Activated CD4-positive, alpha-beta T cell treated with anti-CD3 and anti-CD28 coated beads for 24 hours (primary cell): ENCODE results near the gene ZFAND2B.

Experiments used
- DNase-seq, 2 donors: peaks; one replicate each; pipeline ENCODE4 v3.0.0-alpha.2; 2020; ENCODE audit warnings: low read depth in 2 of 2

The ZFAND2B gene, protein sequence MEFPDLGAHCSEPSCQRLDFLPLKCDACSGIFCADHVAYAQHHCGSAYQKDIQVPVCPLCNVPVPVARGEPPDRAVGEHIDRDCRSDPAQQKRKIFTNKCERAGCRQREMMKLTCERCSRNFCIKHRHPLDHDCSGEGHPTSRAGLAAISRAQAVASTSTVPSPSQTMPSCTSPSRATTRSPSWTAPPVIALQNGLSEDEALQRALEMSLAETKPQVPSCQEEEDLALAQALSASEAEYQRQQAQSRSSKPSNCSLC

DNA sequence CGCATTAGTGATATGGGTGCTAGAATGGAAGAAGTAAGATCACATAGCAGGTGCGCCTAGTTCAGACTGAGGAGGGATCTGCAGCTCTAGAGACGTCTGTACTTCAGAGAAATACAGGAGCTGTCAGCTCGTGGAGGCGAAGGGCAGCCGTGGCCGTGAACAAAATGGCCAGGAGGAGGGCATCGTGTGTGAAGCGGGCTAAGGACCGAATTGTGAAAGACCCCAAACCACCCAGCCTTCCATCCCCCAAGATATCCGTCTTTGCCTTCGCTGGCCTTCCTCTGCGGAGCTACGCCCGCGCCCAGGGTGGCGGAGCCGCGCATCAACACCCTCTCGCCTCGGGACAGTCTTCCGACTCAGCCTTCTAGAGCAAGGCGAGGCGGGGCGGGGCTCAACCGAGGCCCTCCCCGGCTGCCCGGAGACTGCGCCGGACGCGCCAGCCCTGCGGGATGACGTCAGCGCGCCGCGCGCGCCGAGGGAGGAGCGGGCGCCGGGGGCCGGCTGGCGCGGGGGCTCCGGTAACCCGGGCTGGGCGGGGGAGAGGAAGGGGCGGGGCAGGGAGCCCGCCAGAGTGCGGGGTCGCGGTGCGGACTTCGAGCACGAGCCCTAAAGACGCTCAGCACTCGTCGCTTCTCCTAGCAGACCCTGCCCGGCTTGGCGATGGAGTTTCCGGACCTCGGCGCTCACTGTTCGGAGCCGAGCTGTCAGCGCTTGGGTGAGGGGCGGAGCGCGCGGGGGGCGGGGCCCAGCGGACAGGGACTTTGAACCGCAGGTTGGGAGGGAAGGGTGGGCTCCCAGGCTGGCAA, at the start of gene ZFAND2B:
Gene ZFAND2B (plus strand): TSS at position 455 of the 806 bp plus-strand sequence. CDS start 206 bp downstream, at position 661.
- peak; percentile 91 to 93 for DNase-seq

DNA sequence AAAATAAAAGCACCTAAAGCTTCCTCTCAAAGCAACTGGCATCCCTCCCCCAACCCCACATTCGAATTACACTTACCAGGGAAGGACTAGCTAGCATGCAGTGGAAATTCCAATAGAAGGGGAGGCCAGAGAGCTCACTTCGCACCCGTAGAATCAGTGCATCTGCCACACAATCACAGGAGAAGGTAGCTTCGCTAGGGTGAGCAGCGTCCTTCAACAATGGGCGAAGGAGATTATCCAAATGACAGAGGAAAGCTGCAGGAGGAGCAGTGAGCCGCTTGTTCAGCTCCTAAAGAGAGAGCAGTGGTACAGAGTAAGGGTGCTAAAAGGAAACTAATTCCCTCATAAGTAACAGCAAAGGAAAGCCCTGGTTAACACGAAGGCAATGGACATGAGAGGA, 49.2 kb upstream of the ZFAND2B start:
- no peak for DNase-seq

DNA sequence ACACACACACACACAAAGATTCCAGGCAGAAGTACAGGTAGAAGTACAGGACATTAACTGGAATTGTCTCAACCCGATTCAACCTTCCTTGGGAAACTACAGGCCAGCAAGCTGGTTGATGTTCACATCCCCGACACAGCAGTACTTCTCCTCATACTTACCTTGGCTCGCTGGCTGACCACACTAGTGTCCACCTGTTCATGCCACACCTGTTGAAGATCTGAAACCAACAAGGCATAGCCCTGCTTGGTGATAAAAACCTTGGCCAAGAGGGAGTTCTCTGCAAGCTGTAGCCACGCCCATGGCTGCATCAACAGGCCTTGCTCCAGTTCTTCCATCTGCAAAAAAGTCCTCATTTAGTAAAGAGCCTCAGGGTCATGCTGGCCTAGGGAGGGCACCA, 48.6 kb upstream of the ZFAND2B start:
- DNase-seq = no peak

DNA sequence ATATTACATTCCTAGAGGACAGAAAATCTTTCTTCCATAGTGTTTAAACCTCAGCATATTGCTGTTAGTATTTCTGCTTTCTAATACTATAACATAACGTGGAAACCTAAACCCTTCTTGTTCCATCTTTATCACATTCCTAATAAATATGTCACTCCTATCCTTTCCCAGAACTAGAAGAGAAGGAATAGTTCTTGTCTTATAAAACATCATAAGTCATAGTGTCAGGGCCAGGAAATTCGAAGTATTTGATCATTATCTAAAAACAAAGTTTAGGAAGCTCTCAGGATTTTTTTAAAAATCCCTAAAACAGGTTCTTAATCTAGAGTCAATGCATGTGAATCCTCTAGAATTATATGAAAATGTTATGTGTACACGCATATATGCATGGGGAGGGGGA, 48.0 kb upstream of the ZFAND2B start:
- no peak for DNase-seq

DNA sequence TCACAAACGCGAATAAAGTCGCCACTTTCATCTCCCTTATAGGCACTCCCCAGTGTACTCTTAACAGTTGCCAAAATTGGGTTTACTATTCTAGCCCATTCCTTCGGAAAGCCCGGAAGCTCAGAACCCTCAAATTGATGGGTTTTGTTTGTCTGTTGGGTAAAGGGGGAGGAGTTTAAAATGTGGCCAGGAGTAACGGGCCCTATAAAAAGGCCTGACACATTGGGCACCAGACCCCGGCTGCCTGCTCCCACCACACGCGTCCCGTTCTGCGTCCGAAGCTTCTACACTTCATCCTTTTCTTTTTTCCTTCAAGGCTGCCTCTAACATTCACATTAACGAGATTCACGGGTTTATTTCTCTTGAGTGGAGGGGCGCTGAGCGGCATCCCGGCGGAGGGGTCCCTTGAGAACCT, 46.8 kb upstream of the ZFAND2B start:
- no peak for DNase-seq

DNA sequence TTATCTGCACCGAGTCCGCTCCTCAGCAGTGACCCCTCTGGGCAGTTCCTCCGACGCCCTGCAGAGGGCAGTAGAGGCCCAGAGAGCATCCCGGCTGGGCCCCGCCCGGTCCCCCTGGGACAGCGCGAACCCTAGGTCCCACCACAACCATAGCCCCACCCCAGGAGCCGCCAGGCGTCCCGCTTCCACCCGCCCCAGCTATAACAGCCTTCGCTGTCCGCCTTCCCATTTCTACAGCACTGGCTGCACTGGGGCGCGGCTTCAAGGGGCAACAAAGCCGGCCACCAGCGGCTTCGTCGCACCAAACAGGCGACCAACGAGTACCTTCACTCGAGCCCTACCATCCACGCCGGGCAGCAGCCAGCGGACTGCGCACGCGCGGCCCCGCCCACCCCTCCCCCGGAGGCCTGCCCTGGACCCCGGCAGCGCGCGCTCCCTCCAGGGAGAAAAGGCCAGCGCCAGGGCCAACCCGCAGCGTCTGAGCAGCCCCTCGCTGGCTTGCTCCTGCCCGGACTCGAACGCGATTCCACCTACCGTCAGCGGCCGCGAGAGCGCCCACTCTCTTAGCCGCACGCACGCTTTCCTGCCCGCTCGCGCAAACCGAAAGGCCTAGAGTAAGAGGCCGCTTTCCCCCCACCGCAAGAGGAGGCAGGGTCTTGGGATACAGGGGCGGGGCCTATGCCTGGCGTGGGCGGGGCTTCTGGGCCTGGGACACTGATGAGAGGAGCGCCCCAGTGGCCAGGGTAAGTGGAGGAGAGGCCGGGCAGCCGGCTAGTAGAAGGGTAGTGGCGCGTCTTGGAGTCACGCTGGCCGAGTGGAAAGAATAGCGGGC, 46.2 kb upstream of the ZFAND2B start, which contains the start of gene NHEJ1:
Gene NHEJ1 (minus strand): TSS at position 630 of the 832 bp plus-strand sequence. CDS start 2,453 bp downstream, outside the sequence.
- DNase-seq = peak; percentile 91 to 95

DNA sequence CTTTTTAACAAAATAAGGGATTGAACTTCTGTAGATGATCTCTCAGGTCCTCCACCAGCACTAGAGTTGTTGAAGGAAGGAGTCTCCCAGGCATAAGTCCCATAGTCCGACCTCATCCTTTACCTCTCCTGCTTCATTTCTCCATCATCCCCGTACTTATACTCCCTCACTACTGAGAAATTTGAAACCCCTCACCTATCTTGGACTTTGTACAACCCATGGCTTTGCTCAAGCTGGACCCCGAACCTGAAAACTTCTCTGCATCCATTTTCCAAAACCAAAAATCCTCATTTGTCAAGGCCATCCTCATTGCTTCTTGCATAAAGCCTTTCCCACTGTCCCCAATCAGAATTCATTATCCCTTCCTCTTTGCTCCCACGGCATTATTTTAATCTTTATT, 45.5 kb upstream of the ZFAND2B start:
- DNase-seq = no peak

DNA sequence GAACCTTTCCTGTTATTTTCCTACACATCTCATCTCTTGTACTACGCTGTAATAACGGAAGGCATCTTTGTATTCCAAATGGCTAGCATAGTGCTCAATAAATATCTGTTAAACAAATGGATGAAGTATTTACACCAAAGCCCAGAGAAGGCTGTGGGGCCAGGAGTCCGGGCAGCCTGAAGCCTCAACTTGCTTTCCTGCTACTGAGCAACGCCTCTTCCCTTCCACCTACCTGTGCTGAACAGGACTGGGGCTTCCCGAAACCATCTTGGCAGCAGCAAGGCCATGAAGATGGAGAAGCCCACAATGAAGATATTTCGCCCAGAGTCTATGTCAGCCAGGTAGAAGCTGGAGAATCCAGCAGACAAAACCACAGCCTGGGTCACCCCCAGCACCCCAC, 43.4 kb upstream of the ZFAND2B start:
- no peak for DNase-seq

DNA sequence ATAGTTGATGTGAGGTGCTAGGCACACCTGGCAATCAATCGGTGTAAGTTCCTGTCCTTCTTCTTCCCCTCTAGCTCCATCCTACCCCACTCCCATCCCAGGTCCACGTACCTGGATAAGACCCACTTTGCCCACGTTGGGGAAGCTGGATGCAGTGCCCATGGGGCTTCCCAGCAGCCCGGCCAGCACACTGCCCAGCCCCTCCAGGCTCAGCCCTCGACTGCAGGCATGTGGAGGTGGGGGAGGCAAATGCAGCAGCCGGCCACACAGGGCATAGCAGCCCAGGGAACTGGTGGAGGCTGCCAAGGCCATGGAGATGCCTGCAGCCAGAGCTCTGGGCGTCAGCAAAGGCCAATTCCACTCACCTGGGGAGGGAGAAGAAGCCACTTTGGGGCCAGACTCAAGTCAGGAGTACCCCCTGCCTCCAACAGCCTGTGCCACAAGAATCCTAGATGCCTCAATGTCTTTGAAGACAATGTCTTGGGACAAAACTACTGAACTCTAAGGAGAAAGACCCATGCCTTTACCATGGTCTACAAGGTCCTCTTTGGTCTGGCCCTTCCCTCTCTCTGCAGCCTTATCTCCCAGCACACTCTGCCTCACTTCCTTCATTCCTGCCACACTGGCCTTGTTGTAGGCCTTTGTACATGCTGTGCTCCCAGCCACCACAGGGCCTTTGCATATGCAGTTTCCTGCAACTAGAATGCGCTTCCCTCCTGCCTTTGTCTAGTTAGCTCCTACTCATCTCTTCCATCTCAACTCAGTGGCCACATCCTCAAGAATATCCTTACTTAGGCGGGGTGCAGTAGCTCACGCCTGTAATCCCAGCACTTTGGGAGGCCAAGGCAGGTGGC, 41.3 kb upstream of the ZFAND2B start:
- no peak for DNase-seq

DNA sequence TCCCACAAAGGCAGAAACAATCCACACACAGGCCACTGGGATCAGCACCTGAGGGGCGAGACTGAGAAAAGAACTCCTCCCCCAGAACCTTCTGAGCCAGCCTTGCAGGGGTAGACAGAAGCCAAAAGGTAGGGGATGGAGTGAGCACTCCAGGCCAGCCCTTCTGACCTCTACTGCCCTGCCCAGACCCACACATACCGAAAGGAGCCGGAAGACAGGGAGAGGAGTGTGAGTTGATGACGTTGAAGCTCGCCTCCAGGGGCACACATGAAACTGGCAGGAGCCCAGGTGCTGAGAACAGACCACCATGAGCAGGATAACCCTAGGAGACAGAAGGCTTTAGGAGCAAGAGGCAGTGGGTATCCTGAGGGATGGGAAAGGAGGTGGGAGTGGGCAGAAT, 38.6 kb upstream of the ZFAND2B start:
- no peak for DNase-seq

DNA sequence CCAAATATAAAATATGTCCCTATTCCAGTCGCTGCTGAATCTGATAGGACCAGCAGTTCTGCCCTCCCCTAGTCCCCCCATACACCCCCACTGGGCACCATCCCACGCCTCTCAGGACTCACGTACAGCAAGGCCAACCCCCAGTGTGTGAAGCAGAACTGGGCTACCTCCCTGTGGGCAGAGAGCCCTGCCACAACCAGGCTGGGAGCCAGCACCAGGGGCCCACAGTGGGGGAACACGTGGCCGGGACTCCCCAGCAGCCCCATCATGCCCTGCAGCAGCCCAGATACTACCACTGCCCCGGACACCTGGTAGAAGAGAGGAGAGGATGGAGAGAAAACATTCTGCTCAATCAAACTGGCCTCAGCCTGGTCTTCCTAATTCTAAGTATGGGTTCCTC, 38.1 kb upstream of the ZFAND2B start:
- no peak for DNase-seq

DNA sequence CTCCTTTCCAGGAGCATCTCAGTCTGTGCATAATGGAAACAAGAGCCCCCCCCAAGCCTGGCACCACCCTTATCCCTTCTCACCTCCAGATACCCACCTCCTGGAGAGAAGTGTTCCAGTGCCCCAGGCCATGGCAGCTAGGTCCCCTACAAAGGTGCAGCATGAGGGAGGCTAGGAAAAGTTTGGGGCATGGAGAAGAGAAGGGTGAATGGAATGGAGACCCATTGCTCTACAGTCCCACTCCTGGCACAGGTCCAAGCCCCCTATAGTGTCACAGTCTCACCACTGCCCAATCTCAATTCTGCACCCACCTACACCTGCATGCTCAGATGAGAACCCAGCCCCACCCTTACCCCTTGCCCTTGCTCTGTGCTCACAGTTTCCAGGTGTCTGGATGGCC, 37.6 kb upstream of the ZFAND2B start:
- DNase-seq = no peak

DNA sequence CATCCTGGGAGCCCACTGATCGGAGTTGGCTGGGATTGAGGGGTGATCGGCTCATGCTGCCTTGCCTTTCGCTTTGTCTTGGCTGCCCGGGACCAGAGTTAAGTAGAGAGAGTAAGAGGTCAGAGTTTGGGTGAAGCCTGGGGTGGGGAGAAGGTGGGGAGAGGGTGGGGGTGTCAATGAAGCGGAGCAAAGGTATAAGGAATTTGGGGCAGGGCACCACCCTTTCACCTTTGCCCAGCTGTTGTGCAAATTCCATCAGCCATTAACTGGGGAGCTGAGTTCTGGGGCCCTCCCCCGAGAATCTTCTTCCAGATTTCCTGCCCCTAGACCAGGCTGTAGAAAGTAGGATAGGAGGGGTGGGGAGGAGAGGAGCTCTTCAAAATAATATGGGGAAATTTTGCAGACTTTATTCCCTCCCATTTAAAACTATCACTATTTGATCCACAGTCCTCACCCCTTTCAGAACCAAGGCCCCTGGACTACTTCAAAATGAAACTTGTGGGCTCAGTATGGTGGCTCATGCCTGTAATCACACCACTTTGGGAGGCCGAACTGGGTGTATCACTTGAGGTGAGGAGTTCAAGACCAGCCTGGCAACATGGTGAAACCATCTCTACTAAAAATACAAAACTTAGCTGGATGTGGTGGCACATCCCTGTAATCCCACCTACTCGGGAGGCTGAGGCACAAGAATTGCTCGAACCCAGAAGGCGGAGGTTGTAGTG, 36.5 kb upstream of the ZFAND2B start, which contains the start of gene SLC23A3:
Gene SLC23A3 (minus strand): TSS at position 100 of the 725 bp plus-strand sequence. CDS start 45 bp downstream, at position 55.
- DNase-seq = no peak

DNA sequence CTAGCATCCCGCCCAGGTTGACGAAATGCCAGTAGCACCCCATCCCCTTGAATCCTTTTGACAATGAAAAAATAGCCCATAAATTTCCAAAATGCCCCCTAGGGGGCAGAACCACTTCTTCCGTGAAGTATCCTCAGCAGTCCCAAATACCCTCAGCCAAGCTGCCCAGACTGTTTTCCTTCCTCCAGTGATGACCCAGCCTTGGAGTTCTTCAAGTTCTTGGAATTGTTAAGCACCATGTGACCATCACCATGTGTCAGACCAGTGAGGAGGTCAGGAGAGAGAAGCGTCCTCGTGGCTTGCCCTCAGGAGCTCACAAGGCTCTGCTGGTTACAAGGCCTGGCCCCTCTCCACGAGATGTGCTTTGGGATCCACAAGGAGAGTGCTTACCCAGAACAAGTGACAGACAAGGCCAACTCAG, 35.3 kb upstream of the ZFAND2B start:
- peak in 1 of 2 donors; percentile 38 for DNase-seq

DNA sequence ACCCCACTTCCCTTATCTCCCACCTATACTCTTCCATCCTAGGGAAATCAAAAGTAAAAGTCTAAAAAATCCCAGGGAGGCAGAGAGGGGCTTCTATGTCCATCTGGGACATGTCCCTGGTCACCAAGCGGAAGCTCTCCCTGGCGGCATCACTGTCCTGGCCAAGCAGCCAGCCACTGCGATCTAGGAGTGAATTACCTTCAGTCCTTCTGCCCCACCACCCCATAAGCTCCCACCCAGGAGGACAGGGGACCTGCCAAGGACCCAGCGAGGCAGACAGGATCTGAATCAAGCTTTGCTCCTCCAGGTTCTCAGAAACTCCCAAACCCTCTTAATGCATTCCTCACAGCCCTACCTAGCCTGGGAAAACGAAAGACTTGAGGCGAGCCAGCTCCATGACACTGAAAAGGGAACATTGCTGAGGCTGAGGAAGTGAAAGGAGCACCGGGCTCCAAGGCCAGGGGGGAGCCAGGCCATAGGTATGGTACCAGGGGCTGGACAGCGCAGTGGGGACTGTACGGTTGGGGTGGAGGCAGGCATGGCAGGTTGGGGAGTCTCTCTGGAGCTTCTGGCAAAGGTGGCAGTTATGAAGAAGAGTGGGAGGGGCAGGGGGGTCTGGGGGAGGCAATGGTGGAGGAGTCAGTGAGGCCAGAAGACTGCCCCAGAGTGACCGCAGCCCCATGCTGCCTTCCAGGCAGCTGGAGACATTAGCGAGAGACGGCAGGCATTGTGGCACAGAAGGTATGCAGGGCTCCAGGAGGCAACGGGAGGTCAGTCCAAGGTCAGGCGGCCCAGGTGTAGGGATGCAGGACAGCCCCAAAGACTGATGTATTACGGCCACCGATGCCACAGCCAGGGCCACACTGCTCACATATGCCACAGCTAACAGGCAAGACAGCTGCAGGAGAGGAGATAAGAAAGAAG, 34.1 kb upstream of the ZFAND2B start:
- DNase-seq = no peak

DNA sequence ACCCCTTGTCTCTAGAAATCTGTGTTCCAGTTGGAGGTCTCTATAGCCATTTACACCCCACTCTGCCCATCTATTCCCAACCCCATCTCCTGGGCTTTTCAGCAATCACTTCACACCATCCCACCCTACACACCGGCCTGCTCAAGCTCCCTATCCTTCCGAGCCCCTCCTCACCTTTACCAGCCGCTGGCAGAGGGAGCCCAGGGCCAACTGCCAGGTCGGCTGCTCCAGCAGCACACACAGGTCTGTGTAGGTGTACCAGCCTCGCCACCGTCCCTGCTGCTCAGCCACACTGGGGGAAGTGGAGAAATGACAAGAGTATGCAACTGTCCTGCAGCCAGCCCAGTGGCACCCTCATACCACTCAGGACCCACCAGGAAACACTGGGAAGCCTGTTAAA, 33.4 kb upstream of the ZFAND2B start:
- no peak for DNase-seq

DNA sequence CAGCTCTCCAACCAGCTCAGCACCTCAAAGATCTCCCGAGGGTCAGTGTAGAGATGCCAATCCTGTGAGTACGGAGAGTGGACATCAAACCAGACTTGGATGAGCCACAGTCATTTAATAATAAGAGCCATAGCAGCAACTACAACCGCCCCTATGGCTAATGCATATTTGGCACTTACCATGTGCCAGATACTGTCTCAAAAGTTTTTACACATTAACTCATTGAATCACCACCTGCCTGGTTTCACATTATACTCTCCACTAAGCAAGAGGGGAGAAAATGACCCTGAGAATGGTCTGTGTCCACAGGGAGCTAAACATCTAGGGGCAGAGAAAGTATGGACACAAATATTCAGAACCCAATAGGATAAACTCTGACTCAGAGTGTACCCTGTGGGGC, 32.4 kb upstream of the ZFAND2B start:
- no peak for DNase-seq

DNA sequence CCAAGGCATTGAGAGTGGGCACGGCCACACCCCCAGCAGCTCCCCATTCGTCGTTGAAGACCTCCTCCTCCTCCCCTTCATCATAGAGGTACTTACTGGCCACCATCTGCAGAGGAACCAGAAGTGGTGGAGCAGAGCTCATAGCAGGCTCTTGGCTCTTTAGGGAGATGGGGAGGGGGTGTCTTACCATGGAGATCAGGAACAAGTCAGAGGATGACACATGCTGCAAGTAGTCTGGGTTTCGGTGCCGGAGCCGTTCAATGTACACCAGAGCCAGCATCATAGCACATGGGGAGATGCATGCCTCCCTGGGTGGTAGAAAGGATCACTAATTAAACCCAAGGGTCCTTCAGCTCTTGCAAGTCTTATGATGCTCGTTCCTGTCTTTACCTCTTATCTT, 31.8 kb upstream of the ZFAND2B start:
- DNase-seq = no peak

DNA sequence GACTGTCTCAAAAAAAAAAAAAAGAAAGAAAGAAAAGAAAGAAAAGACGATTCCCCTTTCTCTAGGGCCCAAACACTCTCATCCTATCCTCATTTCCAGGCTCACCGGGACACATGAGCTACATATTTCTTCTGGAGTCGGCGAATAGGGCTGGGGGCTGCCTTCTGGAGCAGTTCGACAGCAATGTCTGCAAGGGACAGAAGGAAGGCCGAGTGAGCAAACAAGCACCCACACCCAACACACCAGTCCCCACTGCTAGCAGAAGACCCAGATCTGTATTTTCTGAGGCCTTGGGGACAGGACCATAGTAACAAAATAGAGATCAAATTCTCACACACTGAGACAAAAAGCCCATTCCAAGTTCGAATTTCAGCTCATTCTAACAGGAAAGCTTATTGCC, 31.1 kb upstream of the ZFAND2B start:
- DNase-seq = no peak
